Epithelial cell of esophagus (primary cell): Measurements from ENCODE around the gene CIRBP.

Source experiments
- DNase-seq: peaks from one replicate; pipeline ENCODE4 v3.0.0; 2010; ENCODE audit warnings: low read depth
- H3K4me3 ChIP-seq: 2 replicates; pipeline ENCODE4 v1.5.1; 2011; ENCODE audit warnings: mild to moderate bottlenecking, low read length, control low read depth
- TF ChIP-seq, protein P1 (sequence below): IDR thresholded peaks from 2 replicates; pipeline ENCODE4 v1.5.1; 2011; ENCODE audit warnings: low read depth, mild to moderate bottlenecking, low read length, control low read depth, inconsistent platforms; ENCODE audit not compliant: insufficient read depth; ENCODE audit errors: missing control alignments

CIRBP gene

GRCh38 chr19:1231729-1232637 is 37.1 kb upstream of the CIRBP start:
- H3K4me3 ChIP-seq = no peak overlapping the region
- no peak for DNase-seq
- TF ChIP-seq, protein P1, sequence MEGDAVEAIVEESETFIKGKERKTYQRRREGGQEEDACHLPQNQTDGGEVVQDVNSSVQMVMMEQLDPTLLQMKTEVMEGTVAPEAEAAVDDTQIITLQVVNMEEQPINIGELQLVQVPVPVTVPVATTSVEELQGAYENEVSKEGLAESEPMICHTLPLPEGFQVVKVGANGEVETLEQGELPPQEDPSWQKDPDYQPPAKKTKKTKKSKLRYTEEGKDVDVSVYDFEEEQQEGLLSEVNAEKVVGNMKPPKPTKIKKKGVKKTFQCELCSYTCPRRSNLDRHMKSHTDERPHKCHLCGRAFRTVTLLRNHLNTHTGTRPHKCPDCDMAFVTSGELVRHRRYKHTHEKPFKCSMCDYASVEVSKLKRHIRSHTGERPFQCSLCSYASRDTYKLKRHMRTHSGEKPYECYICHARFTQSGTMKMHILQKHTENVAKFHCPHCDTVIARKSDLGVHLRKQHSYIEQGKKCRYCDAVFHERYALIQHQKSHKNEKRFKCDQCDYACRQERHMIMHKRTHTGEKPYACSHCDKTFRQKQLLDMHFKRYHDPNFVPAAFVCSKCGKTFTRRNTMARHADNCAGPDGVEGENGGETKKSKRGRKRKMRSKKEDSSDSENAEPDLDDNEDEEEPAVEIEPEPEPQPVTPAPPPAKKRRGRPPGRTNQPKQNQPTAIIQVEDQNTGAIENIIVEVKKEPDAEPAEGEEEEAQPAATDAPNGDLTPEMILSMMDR = no peak

GRCh38 chr19:1232652-1233072 is 36.5 kb upstream of the CIRBP start:
- TF ChIP-seq, protein P1 = no peak
- no peak overlapping the region for H3K4me3 ChIP-seq
- peak; percentile 50 for DNase-seq

- DNase-seq = no peak
- H3K4me3 ChIP-seq = no peak overlapping the region
- TF ChIP-seq, protein P1 = no peak
These were observed 35.9 kb upstream of the CIRBP start for GRCh38 chr19:1233115-1233667.

DNA sequence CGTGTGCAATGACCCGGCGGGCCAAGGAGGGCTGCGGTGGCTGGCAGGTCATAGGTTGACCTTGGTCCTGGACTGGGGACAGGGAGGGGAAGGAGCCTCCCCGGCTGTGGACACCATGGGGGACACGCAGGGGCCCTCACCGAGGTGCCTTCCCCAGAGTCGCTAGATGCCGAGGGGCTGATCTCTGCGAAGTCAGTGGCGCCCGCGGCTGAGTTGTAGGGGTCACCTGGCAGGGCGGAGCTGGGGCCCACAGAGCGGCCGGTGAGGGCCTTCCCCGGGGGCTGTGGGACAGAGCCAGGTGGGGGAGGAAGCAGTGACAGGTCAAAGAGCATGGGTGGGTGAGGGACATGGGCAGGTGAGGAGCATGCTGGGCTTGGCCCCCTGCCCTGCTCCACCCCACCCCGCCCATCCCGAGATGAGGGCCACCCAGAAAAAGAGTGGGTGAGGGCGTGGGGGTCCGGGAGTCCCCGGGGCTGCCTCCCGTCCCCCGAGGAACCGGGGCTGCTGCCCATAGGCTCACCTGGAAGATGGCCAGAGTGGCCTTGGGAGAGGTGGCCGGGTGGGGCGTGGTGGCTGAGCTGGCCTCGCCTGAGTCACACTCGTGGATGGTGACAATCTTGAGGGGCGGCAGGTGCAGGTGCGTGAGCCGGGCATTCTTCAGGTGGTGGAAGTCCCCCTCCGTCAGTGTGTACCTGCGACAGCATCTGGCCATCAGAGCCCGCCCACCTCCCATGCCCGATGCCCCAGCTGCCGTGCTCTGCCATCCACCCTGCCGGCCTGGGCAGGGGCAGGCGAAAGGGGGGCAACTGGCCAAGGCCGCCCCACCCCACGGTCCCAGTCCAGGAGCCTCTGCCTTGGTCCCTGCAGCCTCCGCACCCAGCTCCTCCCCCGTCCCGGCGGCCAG is 34.8 kb upstream of the CIRBP start:
- TF ChIP-seq, protein P1 = no peak
- no peak overlapping the region for H3K4me3 ChIP-seq
- no peak for DNase-seq

DNA sequence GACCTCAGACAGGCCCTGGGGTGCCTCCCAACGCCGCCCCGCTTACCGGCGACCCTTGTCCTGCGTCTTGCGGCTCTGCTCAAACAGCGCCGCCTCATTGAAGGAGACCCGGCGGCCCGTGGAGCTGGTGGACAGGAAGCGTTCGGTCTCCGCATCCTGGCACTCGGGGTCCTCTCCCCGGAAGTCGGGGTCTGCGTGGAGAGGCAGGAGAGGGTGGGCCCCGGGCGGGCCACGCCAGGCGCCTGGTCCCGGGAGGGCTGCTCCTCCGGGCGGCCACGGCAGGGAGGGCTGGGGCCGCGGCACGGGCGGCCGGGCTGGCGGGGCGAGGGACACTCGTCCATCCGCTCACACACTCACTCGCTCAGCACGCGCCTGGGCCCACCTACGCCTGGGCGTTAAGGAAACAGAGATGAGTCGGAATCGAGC is 34.2 kb upstream of the CIRBP start:
- no peak overlapping the region for H3K4me3 ChIP-seq
- no peak for DNase-seq
- TF ChIP-seq, protein P1 = no peak

DNA sequence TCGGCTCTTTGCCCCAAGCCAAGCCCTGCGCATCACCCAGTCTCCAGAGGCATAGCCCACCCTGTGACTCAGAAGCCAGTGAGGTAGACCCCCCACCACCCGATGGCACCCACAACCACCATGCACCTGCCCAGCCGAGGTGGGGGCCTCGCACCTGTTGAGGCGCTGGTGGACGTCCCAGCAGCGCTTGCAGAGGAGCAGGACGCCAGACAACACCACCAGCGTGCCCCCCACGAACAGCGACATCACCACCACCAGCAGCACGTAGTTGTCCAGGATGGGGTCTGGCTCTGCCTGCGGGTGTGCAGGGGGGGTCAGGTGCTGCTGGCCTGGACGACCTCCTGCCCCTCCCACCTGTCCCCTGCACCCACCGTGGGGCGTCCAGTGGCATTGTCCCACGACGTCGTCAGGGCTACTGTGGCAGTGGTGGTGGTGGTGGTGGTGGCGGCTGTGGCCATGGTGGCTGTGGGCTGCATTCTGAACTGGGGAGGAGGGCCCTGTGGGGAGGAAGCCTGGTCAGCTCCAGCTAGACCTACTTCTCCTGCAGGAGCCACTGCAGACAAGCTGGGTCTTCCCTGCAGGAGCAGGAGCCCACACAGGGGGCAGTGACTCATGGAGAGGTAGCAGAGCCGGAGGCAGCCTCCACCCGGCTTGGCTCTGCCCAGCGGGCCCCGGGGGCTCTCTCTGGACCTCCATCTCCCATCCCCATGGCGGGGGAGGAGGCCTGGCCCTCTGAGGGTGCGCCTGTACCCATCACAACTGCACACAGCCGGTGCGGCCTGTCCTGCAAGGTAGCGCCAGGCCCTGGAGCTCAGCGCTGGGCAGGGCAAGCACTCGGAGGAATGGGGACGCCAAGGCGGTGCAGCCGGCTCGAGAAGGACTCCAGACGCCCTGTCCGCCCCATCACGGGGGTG is 33.2 kb upstream of the CIRBP start:
- TF ChIP-seq, protein P1 = no peak
- peak overlapping the region; percentile 26 for H3K4me3 ChIP-seq
- DNase-seq = peak; percentile 46
